ENCODE results near the gene URGCP. TPM values are rescaled to one million over a fixed set of nuclear protein-coding genes. Genes with fewer than 3 reads are reported as not detected.

Gene URGCP
- total RNA-seq, 1 experiment from 2014 or later, result 26.6 TPM

GRCh38 chr7:43931346-43931745 is 24.9 kb upstream of the URGCP start:
- no peaks in the 10 kb centered on the region for H3K9me3 ChIP-seq (ENCODE audit: low read depth, low read length, poor library complexity, severe bottlenecking)
- ChIA-PET CTCF (no interaction called here), POLR2A (ENCODE audit: low non-redundant PET) (no interaction called here)
- no peaks in the 10 kb centered on the region for H3K36me3 ChIP-seq (ENCODE audit: insufficient read depth, low read length, poor library complexity, severe bottlenecking)
- no peaks in the 10 kb centered on the region for H3K27me3 ChIP-seq (replicated peaks; ENCODE audit: insufficient read depth, low read depth, low read length, poor library complexity)
- no peak for DNase-seq (ENCODE audit: low spot score)
- no peak overlapping the region for H3K27ac ChIP-seq (ENCODE audit: low read depth, low read length, poor library complexity, severe bottlenecking)
- intact Hi-C loops (cut with micrococcal nuclease; ENCODE audit: unreplicated experiment), result no loop called here
- peaks cover 3% of the 10 kb centered on the region for H3K4me1 ChIP-seq (ENCODE audit: insufficient read depth, low read length, poor library complexity, severe bottlenecking)
- BruUV-seq (replicated peaks), result no TSS peak
- no peak overlapping the region for H3K4me3 ChIP-seq (ENCODE audit: low read depth, low read length, poor library complexity, severe bottlenecking)
- TF ChIP-seq CTCF (conservative IDR thresholded peaks at IDR 0.05; ENCODE audit: low read depth, low read length), result no peak
- no peak for TF ChIP-seq EZH2 (IDR thresholded peaks at IDR 0.05; ENCODE audit: borderline replicate concordance, low read depth, low read length, poor library complexity, severe bottlenecking)

GRCh38 chr7:43929529-43930457 is 23.4 kb upstream of the URGCP start:
- Histone ChIP-seq H3K27me3 (replicated peaks; ENCODE audit: insufficient read depth, low read depth, low read length, poor library complexity) (no peaks in the 10 kb centered on the region), H3K9me3 (ENCODE audit: low read depth, low read length, poor library complexity, severe bottlenecking) (no peaks in the 10 kb centered on the region), H3K4me3 (ENCODE audit: low read depth, low read length, poor library complexity, severe bottlenecking) (no peak overlapping the region), H3K27ac (ENCODE audit: low read depth, low read length, poor library complexity, severe bottlenecking) (no peak overlapping the region), H3K4me1 (ENCODE audit: insufficient read depth, low read length, poor library complexity, severe bottlenecking) (peaks cover 7% of the 10 kb centered on the region), H3K36me3 (ENCODE audit: insufficient read depth, low read length, poor library complexity, severe bottlenecking) (no peaks in the 10 kb centered on the region)
- ChIA-PET CTCF (no interaction called here), POLR2A (ENCODE audit: low non-redundant PET) (no interaction called here)
- no peak for TF ChIP-seq EZH2 (IDR thresholded peaks at IDR 0.05; ENCODE audit: borderline replicate concordance, low read depth, low read length, poor library complexity, severe bottlenecking)
- TF ChIP-seq CTCF (conservative IDR thresholded peaks at IDR 0.05; ENCODE audit: low read depth, low read length), result no peak
- intact Hi-C loops (cut with micrococcal nuclease; ENCODE audit: unreplicated experiment), result no loop called here
- DNase-seq (ENCODE audit: low spot score), result no peak
- no TSS peak for BruUV-seq (replicated peaks)

- H3K27ac ChIP-seq (ENCODE audit: low read depth, low read length, poor library complexity, severe bottlenecking), result no peak overlapping the region
- intact Hi-C loops (cut with micrococcal nuclease; ENCODE audit: unreplicated experiment), result no loop called here
- ChIA-PET CTCF (no interaction called here), POLR2A (ENCODE audit: low non-redundant PET) (no interaction called here)
- H3K4me1 ChIP-seq (ENCODE audit: insufficient read depth, low read length, poor library complexity, severe bottlenecking), result peaks cover 7% of the 10 kb centered on the region
- no TSS peak for BruUV-seq (replicated peaks)
- no peaks in the 10 kb centered on the region for H3K9me3 ChIP-seq (ENCODE audit: low read depth, low read length, poor library complexity, severe bottlenecking)
- no peaks in the 10 kb centered on the region for H3K36me3 ChIP-seq (ENCODE audit: insufficient read depth, low read length, poor library complexity, severe bottlenecking)
- H3K4me3 ChIP-seq (ENCODE audit: low read depth, low read length, poor library complexity, severe bottlenecking), result no peak overlapping the region
- DNase-seq (ENCODE audit: low spot score), result no peak
- no peaks in the 10 kb centered on the region for H3K27me3 ChIP-seq (replicated peaks; ENCODE audit: insufficient read depth, low read depth, low read length, poor library complexity)
- TF ChIP-seq CTCF (conservative IDR thresholded peaks at IDR 0.05; ENCODE audit: low read depth, low read length) (no peak), EZH2 (IDR thresholded peaks at IDR 0.05; ENCODE audit: borderline replicate concordance, low read depth, low read length, poor library complexity, severe bottlenecking) (no peak)
Measured at GRCh38 chr7:43927810-43928209, 21.4 kb upstream of the URGCP start.
